Dermis lymphatic vessel endothelial cell (primary cell): Measurements from ENCODE around the gene KIF4B. TPM values are rescaled to one million over a fixed set of nuclear protein-coding genes. Genes with fewer than 3 reads are reported as not detected.

Source experiments
- total RNA-seq: library from RNA; depleted of rRNA; stranded (reverse); fragments of >200 nt; gene quantifications from 2 replicates; pipeline ENCODE4 v1.2.1, GENCODE V29; 2014

Gene KIF4B, protein sequence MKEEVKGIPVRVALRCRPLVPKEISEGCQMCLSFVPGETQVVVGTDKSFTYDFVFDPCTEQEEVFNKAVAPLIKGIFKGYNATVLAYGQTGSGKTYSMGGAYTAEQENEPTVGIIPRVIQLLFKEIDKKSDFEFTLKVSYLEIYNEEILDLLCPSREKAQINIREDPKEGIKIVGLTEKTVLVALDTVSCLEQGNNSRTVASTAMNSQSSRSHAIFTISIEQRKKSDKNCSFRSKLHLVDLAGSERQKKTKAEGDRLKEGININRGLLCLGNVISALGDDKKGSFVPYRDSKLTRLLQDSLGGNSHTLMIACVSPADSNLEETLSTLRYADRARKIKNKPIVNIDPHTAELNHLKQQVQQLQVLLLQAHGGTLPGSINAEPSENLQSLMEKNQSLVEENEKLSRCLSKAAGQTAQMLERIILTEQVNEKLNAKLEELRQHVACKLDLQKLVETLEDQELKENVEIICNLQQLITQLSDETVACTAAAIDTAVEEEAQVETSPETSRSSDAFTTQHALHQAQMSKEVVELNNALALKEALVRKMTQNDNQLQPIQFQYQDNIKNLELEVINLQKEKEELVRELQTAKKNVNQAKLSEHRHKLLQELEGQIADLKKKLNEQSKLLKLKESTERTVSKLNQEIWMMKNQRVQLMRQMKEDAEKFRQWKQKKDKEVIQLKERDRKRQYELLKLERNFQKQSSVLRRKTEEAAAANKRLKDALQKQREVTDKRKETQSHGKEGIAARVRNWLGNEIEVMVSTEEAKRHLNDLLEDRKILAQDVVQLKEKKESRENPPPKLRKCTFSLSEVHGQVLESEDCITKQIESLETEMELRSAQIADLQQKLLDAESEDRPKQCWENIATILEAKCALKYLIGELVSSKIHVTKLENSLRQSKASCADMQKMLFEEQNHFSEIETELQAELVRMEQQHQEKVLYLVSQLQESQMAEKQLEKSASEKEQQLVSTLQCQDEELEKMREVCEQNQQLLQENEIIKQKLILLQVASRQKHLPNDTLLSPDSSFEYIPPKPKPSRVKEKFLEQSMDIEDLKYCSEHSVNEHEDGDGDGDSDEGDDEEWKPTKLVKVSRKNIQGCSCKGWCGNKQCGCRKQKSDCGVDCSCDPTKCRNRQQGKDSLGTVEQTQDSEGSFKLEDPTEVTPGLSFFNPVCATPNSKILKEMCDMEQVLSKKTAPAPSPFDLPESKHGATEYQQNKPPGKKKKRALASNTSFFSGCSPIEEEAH
- 0.33 and 0.69 TPM in 2 replicates for total RNA-seq

DNA sequence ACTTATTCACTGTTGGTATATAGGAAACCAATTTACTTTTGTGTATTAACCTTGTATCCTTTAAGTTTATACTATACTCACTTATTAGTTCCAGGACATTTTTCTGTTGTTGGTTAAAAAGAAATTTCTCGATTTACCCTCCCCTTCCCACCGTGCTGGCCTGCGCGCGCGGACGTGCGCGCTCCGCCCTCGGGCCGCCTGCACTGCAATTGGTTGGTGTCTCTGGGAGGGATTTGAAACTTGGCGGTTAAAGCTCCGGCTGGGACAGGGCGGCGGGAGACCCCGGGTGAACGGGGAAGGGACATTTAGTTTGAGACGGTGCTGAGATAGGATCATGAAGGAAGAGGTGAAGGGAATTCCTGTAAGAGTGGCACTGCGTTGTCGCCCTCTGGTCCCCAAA lies at the start of gene KIF4B:
Gene KIF4B, plus strand, starts transcription at position 230 of the 400 bp plus-strand sequence. Its CDS starts 105 bp downstream, at position 335.

Other genes with a start within 250 kb of the KIF4B start
- gene FAXDC2, start 163.2 kb upstream of the KIF4B start, total RNA-seq: 14.8 and 15.5 TPM in 2 replicates
- gene CNOT8, start 155.1 kb upstream of the KIF4B start, total RNA-seq: 90.7 and 104 TPM in 2 replicates
- gene GEMIN5, start 75.5 kb upstream of the KIF4B start, total RNA-seq: 9.4 and 16.7 TPM in 2 replicates
- 21.2 and 23.1 TPM in 2 replicates for gene MRPL22, start 72.7 kb upstream of the KIF4B start, total RNA-seq